ENCODE data around the gene STX2.

DNA sequence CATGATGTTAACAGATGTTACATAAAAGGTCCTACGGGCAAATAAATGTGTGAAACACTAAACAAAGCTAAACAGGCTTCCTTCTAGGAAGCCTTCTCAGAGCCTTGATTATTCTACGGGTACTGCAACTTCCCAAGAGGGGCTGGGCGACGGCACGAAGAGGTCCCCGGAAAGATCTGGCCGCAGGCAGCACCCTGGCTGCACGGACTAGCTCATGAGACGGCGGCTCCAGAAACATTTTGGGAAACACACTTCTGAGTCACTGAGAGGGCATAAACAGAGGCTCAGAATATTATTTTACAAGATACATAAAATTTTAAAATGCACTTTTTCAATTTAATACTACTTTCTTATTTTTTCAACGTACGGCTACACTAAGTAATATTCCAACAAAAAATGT lies 19.4 kb downstream of the STX2 start:
- TF ChIP-seq SMC3 (conservative IDR thresholded peaks at IDR 0.05; ENCODE audit: poor library complexity), result no peak
- TF ChIP-seq CTCF (IDR thresholded peaks at IDR 0.05; ENCODE audit: poor library complexity, severe bottlenecking), result no peak
